Measurements from ENCODE around the gene INPP4B. TPM values are rescaled to one million over a fixed set of nuclear protein-coding genes. Genes with fewer than 3 reads are reported as not detected.

INPP4B gene
- total and polyA plus RNA-seq, 2 donors from 2014 or later, result 2.6 to 18.9 TPM

- Histone ChIP-seq H3K36me3 (ENCODE audit: control insufficient read depth in 2 of 3, insufficient read depth in 3 of 3, low read length in 3 of 3) (no peaks in the 10 kb centered on the region), H3K4me1 (ENCODE audit: control insufficient read depth in 2 of 3, insufficient read depth in 2 of 3, low read depth in 1 of 3, low read length in 3 of 3) (no peaks in the 10 kb centered on the region), H3K27me3 (ENCODE audit: control insufficient read depth, insufficient read depth, low read length) (no peaks in the 10 kb centered on the region), H3K27ac (ENCODE audit: low read depth in 2 of 2, low read length in 2 of 2) (no peak overlapping the region), H3K9ac (ENCODE audit: low read length in 3 of 3) (no peak overlapping the region), H3K4me3 (ENCODE audit: low read length in 3 of 3) (no peak overlapping the region), H3K9me3 (ENCODE audit: control insufficient read depth in 2 of 3, insufficient read depth in 1 of 3, low read length in 3 of 3) (no peaks in the 10 kb centered on the region)
- intact Hi-C loops (cut with DNase I), result no loop called here
- no peak for DNase-seq
- peak; percentile 3 for FAIRE-seq
- no peak for TF ChIP-seq CTCF (IDR thresholded peaks at IDR 0.05; ENCODE audit: borderline replicate concordance, extremely low read depth, insufficient read depth)
Observed at GRCh38 chr4:142098900-142099545, 747.1 kb downstream of the INPP4B start.

GRCh38 chr4:142098380-142098779, 747.7 kb downstream of the INPP4B start:
- no peaks in the 10 kb centered on the region for H3K36me3 ChIP-seq (ENCODE audit: control insufficient read depth in 2 of 3, insufficient read depth in 3 of 3, low read length in 3 of 3)
- H3K27ac ChIP-seq (ENCODE audit: low read depth in 2 of 2, low read length in 2 of 2), result no peak overlapping the region
- FAIRE-seq, result no peak
- H3K4me1 ChIP-seq (ENCODE audit: control insufficient read depth in 2 of 3, insufficient read depth in 2 of 3, low read depth in 1 of 3, low read length in 3 of 3), result no peaks in the 10 kb centered on the region
- no peak for TF ChIP-seq CTCF (IDR thresholded peaks at IDR 0.05; ENCODE audit: borderline replicate concordance, extremely low read depth, insufficient read depth)
- H3K27me3 ChIP-seq (ENCODE audit: control insufficient read depth, insufficient read depth, low read length), result no peaks in the 10 kb centered on the region
- H3K4me3 ChIP-seq (ENCODE audit: low read length in 3 of 3), result no peak overlapping the region
- no peak for DNase-seq
- H3K9me3 ChIP-seq (ENCODE audit: control insufficient read depth in 2 of 3, insufficient read depth in 1 of 3, low read length in 3 of 3), result no peaks in the 10 kb centered on the region
- no peak overlapping the region for H3K9ac ChIP-seq (ENCODE audit: low read length in 3 of 3)
- intact Hi-C loops (cut with DNase I), result no loop called here

GRCh38 chr4:142097015-142097414, 749.1 kb downstream of the INPP4B start:
- TF ChIP-seq CTCF (IDR thresholded peaks at IDR 0.05; ENCODE audit: borderline replicate concordance, extremely low read depth, insufficient read depth), result no peak
- FAIRE-seq, result no peak
- intact Hi-C loops (cut with DNase I), result no loop called here

More at GRCh38 chr4:142097015-142097414, 749.1 kb downstream of the INPP4B start:
- Histone ChIP-seq H3K27ac (ENCODE audit: low read depth in 2 of 2, low read length in 2 of 2) (no peak overlapping the region), H3K27me3 (ENCODE audit: control insufficient read depth, insufficient read depth, low read length) (no peaks in the 10 kb centered on the region), H3K9me3 (ENCODE audit: control insufficient read depth in 2 of 3, insufficient read depth in 1 of 3, low read length in 3 of 3) (no peaks in the 10 kb centered on the region), H3K4me3 (ENCODE audit: low read length in 3 of 3) (no peak overlapping the region), H3K36me3 (ENCODE audit: control insufficient read depth in 2 of 3, insufficient read depth in 3 of 3, low read length in 3 of 3) (no peaks in the 10 kb centered on the region), H3K4me1 (ENCODE audit: control insufficient read depth in 2 of 3, insufficient read depth in 2 of 3, low read depth in 1 of 3, low read length in 3 of 3) (no peaks in the 10 kb centered on the region), H3K9ac (ENCODE audit: low read length in 3 of 3) (no peak overlapping the region)
- no peak for DNase-seq
